GM10248 (cell line): Measurements from ENCODE around the gene LRBA.
A peak's percentile ranks its signal among the peaks of the same experiment; 100 is the strongest.
"Not testable (repeated sequence)": the region's sequence is repeated elsewhere in the genome, so short reads cannot be mapped to it uniquely, and the experiment has no call there.

Experiments used
- CTCF ChIA-PET: fragments of 300-600 bp; sonication (Branson Sonifier 250); formaldehyde crosslinking; extraction: SDS; loops from one replicate; lab custom pipeline; 2021; ENCODE audit warnings: antibody characterized with exemption; lab: Yijun Ruan, JAX
- POLR2A ChIA-PET: fragments of 350-650 bp; sonication (Branson Sonifier 250); formaldehyde crosslinking; extraction: SDS; loops from one replicate; lab custom pipeline; 2020; ENCODE audit warnings: antibody characterized with exemption; lab: Yijun Ruan, JAX
- DNase-seq: peaks from one replicate; pipeline ENCODE4 v3.0.0; 2012; ENCODE audit errors: extremely low spot score
- TF ChIP-seq, protein P1 (sequence below): IDR thresholded peaks from 2 replicates; pipeline ENCODE4 v1.5.1; 2012; ENCODE audit warnings: mild to moderate bottlenecking, low read depth; ENCODE audit errors: extremely low read depth, missing control alignments, control extremely low read depth

LRBA gene

DNA sequence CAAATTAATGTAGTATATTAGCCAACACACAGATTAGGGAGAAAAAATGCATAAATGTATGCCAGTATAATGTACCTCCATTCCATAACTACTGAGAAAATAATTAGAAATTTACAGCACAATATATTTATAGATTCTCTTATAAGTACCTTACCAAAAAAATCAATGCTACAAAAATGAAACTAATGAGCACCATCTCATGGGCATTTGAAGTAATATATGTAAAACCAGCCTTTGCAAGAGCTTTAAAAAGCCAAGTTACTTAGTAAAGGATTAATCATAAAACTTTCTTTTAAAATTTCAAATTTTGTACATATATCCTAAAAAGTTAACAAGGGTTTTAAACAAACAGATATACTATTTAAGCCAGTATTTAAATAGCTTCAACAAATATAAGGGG is 43.2 kb downstream of the LRBA start:
- POLR2A ChIA-PET = no interaction called here
- DNase-seq = no peak
- CTCF ChIA-PET = interaction anchor here (1.6 to 2.5 kb wide), 2 partner anchors 10 kb away, joined by 5 to 9 read pairs; no protein-coding TSS in a partner anchor
- TF ChIP-seq, protein P1, sequence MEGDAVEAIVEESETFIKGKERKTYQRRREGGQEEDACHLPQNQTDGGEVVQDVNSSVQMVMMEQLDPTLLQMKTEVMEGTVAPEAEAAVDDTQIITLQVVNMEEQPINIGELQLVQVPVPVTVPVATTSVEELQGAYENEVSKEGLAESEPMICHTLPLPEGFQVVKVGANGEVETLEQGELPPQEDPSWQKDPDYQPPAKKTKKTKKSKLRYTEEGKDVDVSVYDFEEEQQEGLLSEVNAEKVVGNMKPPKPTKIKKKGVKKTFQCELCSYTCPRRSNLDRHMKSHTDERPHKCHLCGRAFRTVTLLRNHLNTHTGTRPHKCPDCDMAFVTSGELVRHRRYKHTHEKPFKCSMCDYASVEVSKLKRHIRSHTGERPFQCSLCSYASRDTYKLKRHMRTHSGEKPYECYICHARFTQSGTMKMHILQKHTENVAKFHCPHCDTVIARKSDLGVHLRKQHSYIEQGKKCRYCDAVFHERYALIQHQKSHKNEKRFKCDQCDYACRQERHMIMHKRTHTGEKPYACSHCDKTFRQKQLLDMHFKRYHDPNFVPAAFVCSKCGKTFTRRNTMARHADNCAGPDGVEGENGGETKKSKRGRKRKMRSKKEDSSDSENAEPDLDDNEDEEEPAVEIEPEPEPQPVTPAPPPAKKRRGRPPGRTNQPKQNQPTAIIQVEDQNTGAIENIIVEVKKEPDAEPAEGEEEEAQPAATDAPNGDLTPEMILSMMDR = no peak

- POLR2A ChIA-PET = no interaction called here
- CTCF ChIA-PET = interaction anchor here (1.0 to 2.5 kb wide), 7 partner anchors 8 to 28 kb away, joined by 3 to 9 read pairs (median 3); no protein-coding TSS in a partner anchor
Measured at GRCh38 chr4:150970685-150971151, 44.4 kb downstream of the LRBA start.

DNA sequence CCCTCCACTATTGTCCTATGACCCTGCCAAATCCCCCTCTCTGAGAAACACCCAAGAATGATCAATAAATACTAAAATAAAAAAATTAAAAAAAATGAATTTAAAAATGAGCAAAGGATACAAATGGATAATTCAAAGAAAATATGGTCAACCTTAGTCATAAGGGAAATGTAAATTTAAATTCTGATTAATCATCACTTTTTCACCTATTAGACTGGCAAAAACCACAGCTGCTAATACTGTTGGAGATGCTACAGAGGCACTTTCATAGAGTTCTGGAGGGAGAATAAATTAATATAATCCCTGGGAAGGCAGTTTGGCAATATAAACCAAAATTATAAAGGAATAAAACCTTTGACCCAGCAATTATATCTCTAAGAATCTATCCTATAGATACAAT is 50.3 kb downstream of the LRBA start:
- DNase-seq = no peak
- CTCF ChIA-PET = interaction anchor here (0.7 kb wide), 1 partner anchor 10 kb away, joined by 4 read pairs; no protein-coding TSS in a partner anchor
- TF ChIP-seq, protein P1 = no peak
- POLR2A ChIA-PET = interaction anchor here (0.6 kb wide), 1 partner anchor 38 kb away, joined by 4 read pairs; no protein-coding TSS in a partner anchor

More at GRCh38 chr4:150970685-150971151, 44.4 kb downstream of the LRBA start:
- TF ChIP-seq, protein P1 = no peak
- peak; percentile 31 for DNase-seq

DNA sequence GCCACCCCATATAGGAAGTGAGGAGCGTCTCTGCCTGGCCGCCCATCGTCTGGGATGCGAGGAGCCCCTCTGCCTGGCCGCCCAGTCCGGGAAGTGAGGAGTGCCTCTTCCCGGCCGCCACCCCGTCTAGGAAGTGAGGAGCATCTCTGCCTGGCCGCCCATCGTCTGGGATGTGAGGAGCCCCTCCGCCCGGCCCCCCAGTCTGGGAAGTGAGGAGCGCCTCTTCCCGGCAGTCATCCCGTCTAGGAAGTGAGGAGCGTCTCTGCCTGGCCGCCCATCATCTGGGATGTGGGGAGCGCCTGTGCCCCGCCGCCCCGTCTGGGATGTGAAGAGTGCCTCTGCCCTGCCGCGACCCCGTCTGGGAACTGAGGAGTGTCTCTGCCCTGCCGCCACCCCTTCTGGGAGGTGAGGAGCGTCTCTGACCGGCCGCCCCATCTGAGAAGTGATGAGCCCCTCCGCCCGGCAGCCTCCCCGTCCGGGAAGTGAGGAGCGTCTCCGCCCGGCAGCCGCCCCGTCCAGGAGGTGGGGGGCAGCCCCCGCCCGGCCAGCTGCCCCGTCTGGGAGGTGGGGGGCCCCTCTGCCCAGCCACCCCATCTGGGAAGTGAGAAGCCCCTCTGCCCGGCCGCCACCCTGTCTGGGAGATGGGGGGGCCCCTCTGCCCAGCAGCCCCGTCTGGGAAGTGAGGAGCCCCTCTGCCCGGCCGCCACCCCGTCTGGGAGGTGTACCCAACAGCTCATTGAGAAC is 51.3 kb downstream of the LRBA start:
- DNase-seq, POLR2A ChIA-PET: not testable (repeated sequence)
- CTCF ChIA-PET = interaction anchor here (1.3 kb wide), 1 partner anchor 26 kb away, joined by 3 read pairs; no protein-coding TSS in a partner anchor

DNA sequence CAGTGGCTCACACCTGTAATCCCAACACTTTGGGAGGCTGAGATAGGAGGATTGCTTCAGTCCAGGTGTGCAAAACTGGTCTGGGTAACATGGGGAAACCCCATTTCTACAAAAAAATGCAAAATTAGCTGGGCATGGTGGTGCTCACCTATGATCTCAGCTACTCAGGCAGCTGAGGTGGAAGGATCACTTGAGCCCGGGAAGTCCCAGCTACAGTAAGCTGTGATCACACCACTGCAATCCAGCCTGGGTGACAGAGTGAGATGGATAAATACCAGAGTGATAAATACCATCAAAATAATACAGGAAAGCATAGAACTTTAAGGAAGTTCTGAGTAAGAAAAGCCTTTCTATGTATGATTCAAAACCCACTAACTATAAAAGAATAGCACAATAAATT is 52.8 kb downstream of the LRBA start:
- DNase-seq = no peak
- CTCF ChIA-PET = interaction anchor here (1.2 to 1.7 kb wide), 5 partner anchors 9 to 26 kb away, joined by 3 to 8 read pairs (median 3); no protein-coding TSS in a partner anchor
- POLR2A ChIA-PET = no interaction called here
- TF ChIP-seq, protein P1 = no peak

DNA sequence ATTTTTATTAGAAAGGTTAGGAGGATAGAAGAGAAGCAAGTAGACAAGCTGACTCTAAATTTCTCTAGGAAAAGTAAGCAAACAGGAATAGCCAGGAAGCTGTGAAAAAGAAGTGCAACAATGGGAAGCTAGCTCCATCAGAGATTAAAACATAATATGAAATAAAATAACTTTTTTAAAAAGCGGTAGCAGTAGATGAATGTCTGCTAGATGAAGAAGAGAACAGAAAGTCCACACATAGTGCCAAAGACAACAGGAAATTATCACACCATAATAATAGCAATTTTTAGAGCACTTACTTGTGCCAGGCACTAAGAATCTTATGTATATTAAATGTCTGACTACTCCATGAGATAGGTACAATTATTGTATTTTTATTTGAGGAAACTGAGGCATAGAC is 53.5 kb downstream of the LRBA start:
- TF ChIP-seq, protein P1 = no peak
- POLR2A ChIA-PET = no interaction called here
- DNase-seq = no peak
- CTCF ChIA-PET = interaction anchor here (0.8 to 1.7 kb wide), 8 partner anchors 8 to 27 kb away, joined by 3 to 8 read pairs (median 4); no protein-coding TSS in a partner anchor
